ENCODE results near the gene PTH2.
A peak's percentile ranks its signal among the peaks of the same experiment; 100 is the strongest.

The PTH2 gene

GRCh38 chr19:49434907-49435583, 11.8 kb upstream of the PTH2 start:
- FAIRE-seq: no peak
- DNase-seq (ENCODE audit: insufficient read length): no peak
- no peak for TF ChIP-seq POLR2AphosphoS5 (IDR thresholded peaks at IDR 0.05; ENCODE audit: low read depth, low read length)

- no peak for DNase-seq (ENCODE audit: insufficient read length)
- FAIRE-seq: no peak
- TF ChIP-seq TAF1 (IDR thresholded peaks at IDR 0.05; ENCODE audit: borderline replicate concordance, low read depth, low read length) (no peak), POLR2AphosphoS5 (IDR thresholded peaks at IDR 0.05; ENCODE audit: low read depth, low read length) (no peak), POLR2A (IDR thresholded peaks at IDR 0.05; ENCODE audit: low read depth, low read length) (no peak)
Measured at GRCh38 chr19:49433240-49433901, 10.1 kb upstream of the PTH2 start.

- TF ChIP-seq POLR2A (IDR thresholded peaks at IDR 0.05; ENCODE audit: low read depth, low read length) (no peak), TAF1 (IDR thresholded peaks at IDR 0.05; ENCODE audit: borderline replicate concordance, low read depth, low read length) (no peak), POLR2AphosphoS5 (IDR thresholded peaks at IDR 0.05; ENCODE audit: low read depth, low read length) (no peak)
- DNase-seq (ENCODE audit: insufficient read length) (no peak), FAIRE-seq (no peak)
Measured at GRCh38 chr19:49432141-49433073, 9.2 kb upstream of the PTH2 start.

- DNase-seq (ENCODE audit: insufficient read length): no peak
- TF ChIP-seq POLR2AphosphoS5 (IDR thresholded peaks at IDR 0.05; ENCODE audit: low read depth, low read length) (no peak), POLR2A (IDR thresholded peaks at IDR 0.05; ENCODE audit: low read depth, low read length) (no peak), TAF1 (IDR thresholded peaks at IDR 0.05; ENCODE audit: borderline replicate concordance, low read depth, low read length) (no peak)
- no peak for FAIRE-seq
Measured at GRCh38 chr19:49431330-49431749, 8.1 kb upstream of the PTH2 start.

GRCh38 chr19:49430678-49431329, 7.6 kb upstream of the PTH2 start:
- FAIRE-seq (no peak), DNase-seq (ENCODE audit: insufficient read length) (no peak)
- TF ChIP-seq POLR2AphosphoS5 (IDR thresholded peaks at IDR 0.05; ENCODE audit: low read depth, low read length): no peak
- no peak for TF ChIP-seq TAF1 (IDR thresholded peaks at IDR 0.05; ENCODE audit: borderline replicate concordance, low read depth, low read length)
- TF ChIP-seq POLR2A (IDR thresholded peaks at IDR 0.05; ENCODE audit: low read depth, low read length): no peak

- TF ChIP-seq POLR2A (IDR thresholded peaks at IDR 0.05; ENCODE audit: low read depth, low read length) (no peak), POLR2AphosphoS5 (IDR thresholded peaks at IDR 0.05; ENCODE audit: low read depth, low read length) (no peak), TAF1 (IDR thresholded peaks at IDR 0.05; ENCODE audit: borderline replicate concordance, low read depth, low read length) (no peak)
- FAIRE-seq: no peak
- no peak for DNase-seq (ENCODE audit: insufficient read length)
Measured at GRCh38 chr19:49430172-49430677, 7.0 kb upstream of the PTH2 start.

- TF ChIP-seq POLR2AphosphoS5 (IDR thresholded peaks at IDR 0.05; ENCODE audit: low read depth, low read length) (no peak), TAF1 (IDR thresholded peaks at IDR 0.05; ENCODE audit: borderline replicate concordance, low read depth, low read length) (no peak), POLR2A (IDR thresholded peaks at IDR 0.05; ENCODE audit: low read depth, low read length) (no peak)
- FAIRE-seq (no peak), DNase-seq (ENCODE audit: insufficient read length) (no peak)
Measured at GRCh38 chr19:49428547-49429451, 5.6 kb upstream of the PTH2 start.

GRCh38 chr19:49427855-49428546, 4.8 kb upstream of the PTH2 start:
- no peak for DNase-seq (ENCODE audit: insufficient read length)
- TF ChIP-seq POLR2AphosphoS5 (IDR thresholded peaks at IDR 0.05; ENCODE audit: low read depth, low read length) (no peak), POLR2A (IDR thresholded peaks at IDR 0.05; ENCODE audit: low read depth, low read length) (no peak), TAF1 (IDR thresholded peaks at IDR 0.05; ENCODE audit: borderline replicate concordance, low read depth, low read length) (no peak)
- FAIRE-seq: peak; percentile 9

- TF ChIP-seq TAF1 (IDR thresholded peaks at IDR 0.05; ENCODE audit: borderline replicate concordance, low read depth, low read length): no peak
- no peak for TF ChIP-seq POLR2A (IDR thresholded peaks at IDR 0.05; ENCODE audit: low read depth, low read length)
- no peak for TF ChIP-seq POLR2AphosphoS5 (IDR thresholded peaks at IDR 0.05; ENCODE audit: low read depth, low read length)
- DNase-seq (ENCODE audit: insufficient read length): no peak
- no peak for FAIRE-seq
Measured at GRCh38 chr19:49427339-49427738, 4.1 kb upstream of the PTH2 start.
